ENCODE results near the gene JAK1. TPM values are rescaled to one million over a fixed set of nuclear protein-coding genes. Genes with fewer than 3 reads are reported as not detected.
A peak's percentile ranks its signal among the peaks of the same experiment; 100 is the strongest.

The JAK1 gene
- total and polyA plus RNA-seq, 9 of the 15 experiments (the other 6 are each of a cell fraction or from before 2014, with no cell fraction given), result 9.7 to 44.1 (median 42.5) TPM

DNA sequence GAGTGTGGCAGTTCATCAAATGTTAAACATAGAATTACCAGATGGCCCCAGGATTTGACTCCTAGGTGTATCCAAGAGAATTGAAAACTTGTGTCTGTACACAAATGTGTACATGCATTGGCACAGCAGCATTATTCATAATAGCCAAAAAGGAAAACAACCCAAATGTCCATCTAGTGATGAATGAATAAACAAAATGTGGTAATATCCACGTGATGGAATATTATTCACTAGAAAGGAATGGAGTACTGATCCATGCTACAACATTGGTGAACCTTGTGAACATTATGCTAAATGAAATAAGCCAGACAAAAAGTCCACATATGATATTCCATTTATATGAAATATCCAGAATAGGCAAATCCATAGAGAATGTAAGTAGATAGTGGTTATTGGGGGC is 143.7 kb downstream of the JAK1 start:
- no peaks in the 10 kb centered on the region for H3K9me1 ChIP-seq (ENCODE audit: control insufficient read depth, insufficient read depth, low read length)
- CTCF ChIA-PET (ENCODE audit: low intra/inter-chr PET ratio), result interaction anchor here (1.8 to 2.9 kb wide), 2 partner anchors 135 to 554 kb away, joined by 8 to 19 read pairs; no protein-coding TSS in a partner anchor
- DNase-seq (ENCODE audit: extremely low read depth in 1 of 4, low spot score in 3 of 4) (no peak), ATAC-seq (no peak), FAIRE-seq (peak; percentile 15)
- BruUV-seq (replicated peaks), result no TSS peak
- 0% methylated on average over 1 of the region's 1 CpG for WGBS (ENCODE audit: insufficient coverage, low coverage, missing lambda C conversion rate)
- no peak overlapping the region for H3K4me3 ChIP-seq
- no peak overlapping the region for H3K4me2 ChIP-seq (ENCODE audit: insufficient read depth, low read length)
- H4K20me1 ChIP-seq (replicated peaks; ENCODE audit: control insufficient read depth, insufficient read depth, low read length), result no peaks in the 10 kb centered on the region
- no peak overlapping the region for H3K27ac ChIP-seq (ENCODE audit: extremely low read depth, low read depth, low read length)
- H3K9me3 ChIP-seq (replicated peaks; ENCODE audit: control insufficient read depth, insufficient read depth, low read depth, low read length), result no peaks in the 10 kb centered on the region
- no peak overlapping the region for H3K9ac ChIP-seq (ENCODE audit: insufficient read depth in 1 of 2, low read depth in 2 of 2, low read length in 2 of 2)
- in situ Hi-C loops (cut with MboI) (loop anchor here (10.0 kb wide), 2 partner anchors 78 to 138 kb away; partner anchors contain the start of gene RAVER2), intact Hi-C loops (cut with micrococcal nuclease) (loop anchor here (5.0 kb wide), 1 partner anchor 270 kb away; no protein-coding TSS in a partner anchor)
- H2AFZ ChIP-seq (ENCODE audit: low read depth, low read length), result no peak overlapping the region
- H3K79me2 ChIP-seq (ENCODE audit: control insufficient read depth, insufficient read depth, low read length), result no peaks in the 10 kb centered on the region
- no peaks in the 10 kb centered on the region for H3K27me3 ChIP-seq (ENCODE audit: control insufficient read depth in 2 of 2, insufficient read depth in 2 of 2, low read length in 2 of 2)
- TF ChIP-seq LCOR (CRISPR knock-in tag; IDR thresholded peaks at IDR 0.05) (no peak), SLC30A9 (CRISPR knock-in tag; IDR thresholded peaks at IDR 0.05) (no peak), ZNF551 (CRISPR knock-in tag; IDR thresholded peaks at IDR 0.05) (no peak), SMARCB1 (IDR thresholded peaks at IDR 0.05; ENCODE audit: insufficient read length, low read depth) (no peak), ZBTB7A (IDR thresholded peaks at IDR 0.05; ENCODE audit: borderline replicate concordance, control insufficient read depth, low read depth, low read length) (no peak), HMG20A (CRISPR knock-in tag; conservative IDR thresholded peaks at IDR 0.05) (no peak), ZNF124 (CRISPR knock-in tag; IDR thresholded peaks at IDR 0.05) (no peak), ZNF140 (CRISPR knock-in tag; IDR thresholded peaks at IDR 0.05) (no peak), NFE2 (IDR thresholded peaks at IDR 0.05; ENCODE audit: low read depth) (no peak), RBM15 (IDR thresholded peaks at IDR 0.05; ENCODE audit: insufficient read depth, low read length) (no peak)
- TF ChIP-seq, protein P1, sequence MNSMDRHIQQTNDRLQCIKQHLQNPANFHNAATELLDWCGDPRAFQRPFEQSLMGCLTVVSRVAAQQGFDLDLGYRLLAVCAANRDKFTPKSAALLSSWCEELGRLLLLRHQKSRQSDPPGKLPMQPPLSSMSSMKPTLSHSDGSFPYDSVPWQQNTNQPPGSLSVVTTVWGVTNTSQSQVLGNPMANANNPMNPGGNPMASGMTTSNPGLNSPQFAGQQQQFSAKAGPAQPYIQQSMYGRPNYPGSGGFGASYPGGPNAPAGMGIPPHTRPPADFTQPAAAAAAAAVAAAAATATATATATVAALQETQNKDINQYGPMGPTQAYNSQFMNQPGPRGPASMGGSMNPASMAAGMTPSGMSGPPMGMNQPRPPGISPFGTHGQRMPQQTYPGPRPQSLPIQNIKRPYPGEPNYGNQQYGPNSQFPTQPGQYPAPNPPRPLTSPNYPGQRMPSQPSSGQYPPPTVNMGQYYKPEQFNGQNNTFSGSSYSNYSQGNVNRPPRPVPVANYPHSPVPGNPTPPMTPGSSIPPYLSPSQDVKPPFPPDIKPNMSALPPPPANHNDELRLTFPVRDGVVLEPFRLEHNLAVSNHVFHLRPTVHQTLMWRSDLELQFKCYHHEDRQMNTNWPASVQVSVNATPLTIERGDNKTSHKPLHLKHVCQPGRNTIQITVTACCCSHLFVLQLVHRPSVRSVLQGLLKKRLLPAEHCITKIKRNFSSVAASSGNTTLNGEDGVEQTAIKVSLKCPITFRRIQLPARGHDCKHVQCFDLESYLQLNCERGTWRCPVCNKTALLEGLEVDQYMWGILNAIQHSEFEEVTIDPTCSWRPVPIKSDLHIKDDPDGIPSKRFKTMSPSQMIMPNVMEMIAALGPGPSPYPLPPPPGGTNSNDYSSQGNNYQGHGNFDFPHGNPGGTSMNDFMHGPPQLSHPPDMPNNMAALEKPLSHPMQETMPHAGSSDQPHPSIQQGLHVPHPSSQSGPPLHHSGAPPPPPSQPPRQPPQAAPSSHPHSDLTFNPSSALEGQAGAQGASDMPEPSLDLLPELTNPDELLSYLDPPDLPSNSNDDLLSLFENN (IDR thresholded peaks at IDR 0.05; ENCODE audit: low read depth in 2 of 2, low read length in 2 of 2), result no peak
- TF ChIP-seq, protein P2, sequence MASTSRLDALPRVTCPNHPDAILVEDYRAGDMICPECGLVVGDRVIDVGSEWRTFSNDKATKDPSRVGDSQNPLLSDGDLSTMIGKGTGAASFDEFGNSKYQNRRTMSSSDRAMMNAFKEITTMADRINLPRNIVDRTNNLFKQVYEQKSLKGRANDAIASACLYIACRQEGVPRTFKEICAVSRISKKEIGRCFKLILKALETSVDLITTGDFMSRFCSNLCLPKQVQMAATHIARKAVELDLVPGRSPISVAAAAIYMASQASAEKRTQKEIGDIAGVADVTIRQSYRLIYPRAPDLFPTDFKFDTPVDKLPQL (IDR thresholded peaks at IDR 0.05; ENCODE audit: extremely low read depth, insufficient read length), result no peak
- no peaks in the 10 kb centered on the region for H3K4me1 ChIP-seq (replicated peaks in 1 of 2; ENCODE audit: control insufficient read depth in 2 of 2, insufficient read depth in 2 of 2, low read length in 2 of 2)
- H3K36me3 ChIP-seq (ENCODE audit: control insufficient read depth, insufficient read depth, low read length), result no peaks in the 10 kb centered on the region
- POLR2A ChIA-PET, result no interaction called here

Measured in K562 (cell line).